ENCODE measurements around the gene DLGAP5.

Gene DLGAP5

GRCh38 chr14:55109836-55110235 lies 81.5 kb downstream of the DLGAP5 start:
- DNase-seq (ENCODE audit: low read depth): no peak

- DNase-seq (ENCODE audit: low read depth): peak; percentile 98
These were observed 83.4 kb downstream of the DLGAP5 start for GRCh38 chr14:55107766-55108554.

- DNase-seq (ENCODE audit: low read depth): no peak
These were observed 85.4 kb downstream of the DLGAP5 start for GRCh38 chr14:55105991-55106390.

- DNase-seq (ENCODE audit: low read depth): no peak
These were observed 87.1 kb downstream of the DLGAP5 start for GRCh38 chr14:55103971-55104954.

GRCh38 chr14:55103005-55103640 lies 88.3 kb downstream of the DLGAP5 start:
- peak; percentile 89 for DNase-seq (ENCODE audit: low read depth)

GRCh38 chr14:55102141-55102621 lies 89.2 kb downstream of the DLGAP5 start:
- DNase-seq (ENCODE audit: low read depth): peak; percentile 99

- DNase-seq (ENCODE audit: low read depth): no peak
These were observed 89.7 kb downstream of the DLGAP5 start for GRCh38 chr14:55101698-55102097.

- peak; percentile 68 for DNase-seq (ENCODE audit: low read depth)
These were observed 91.6 kb downstream of the DLGAP5 start for GRCh38 chr14:55099756-55100155.

- DNase-seq (ENCODE audit: low read depth): no peak
These were observed 92.9 kb downstream of the DLGAP5 start for GRCh38 chr14:55098561-55098898.
